HepG2 (cell line): ENCODE data around the gene PLXNA1. TPM values are rescaled to one million over a fixed set of nuclear protein-coding genes. Genes with fewer than 3 reads are reported as not detected.

Source experiments
- DNMT1 ChIP-seq: sonication (generic); formaldehyde crosslinking; IDR thresholded peaks from 2 replicates; pipeline ENCODE4 v1.5.1; 2020; ENCODE audit warnings: mild to moderate bottlenecking, missing genetic modification reagents
- FOSL1 ChIP-seq: sonication (generic); formaldehyde crosslinking; IDR thresholded peaks from 2 replicates; pipeline ENCODE4 v1.9.0; 2021; ENCODE audit warnings: missing genetic modification reagents, borderline replicate concordance
- LCORL ChIP-seq, 2 experiments: fragments of 450-650 bp in 1 of 2; sonication (generic) in 1 of 2; formaldehyde crosslinking in 1 of 2; IDR thresholded peaks; 2 replicates each; pipeline versions ENCODE4 v1.5.0 to v1.6.1; 2017 to 2020; ENCODE audit warnings: antibody characterized with exemption in 1 of 2, missing genetic modification reagents in 1 of 2
- TBX3 ChIP-seq: fragments of 450-650 bp; IDR thresholded peaks from 2 replicates; pipeline ENCODE4 v1.6.1; 2017; ENCODE audit warnings: antibody characterized with exemption, mild to moderate bottlenecking, inconsistent platforms, borderline replicate concordance
- YY1 ChIP-seq: IDR thresholded peaks from 2 replicates; pipeline ENCODE4 v1.6.1; 2011; ENCODE audit warnings: low read length, low read depth, moderate library complexity, mild to moderate bottlenecking; ENCODE audit not compliant: insufficient read depth, insufficient replicate concordance
- ZNF136 ChIP-seq: sonication (generic); formaldehyde crosslinking; IDR thresholded peaks from 2 replicates; pipeline ENCODE4 v1.8.1; 2022; ENCODE audit warnings: low read depth, mild to moderate bottlenecking, moderate library complexity, missing genetic modification reagents
- ZNF564 ChIP-seq: sonication (generic); formaldehyde crosslinking; IDR thresholded peaks from 2 replicates; pipeline ENCODE4 v1.8.1; 2023; ENCODE audit warnings: mild to moderate bottlenecking, missing genetic modification reagents
- ZNF670 ChIP-seq: sonication (generic); formaldehyde crosslinking; IDR thresholded peaks from 2 replicates; pipeline ENCODE4 v1.8.0; 2022; ENCODE audit warnings: mild to moderate bottlenecking, missing genetic modification reagents, borderline replicate concordance
- ZNF703 ChIP-seq: sonication (generic); formaldehyde crosslinking; IDR thresholded peaks from 2 replicates; pipeline ENCODE4 v1.5.1; 2020; ENCODE audit warnings: missing genetic modification reagents, mild to moderate bottlenecking, moderate library complexity, borderline replicate concordance
- ZNF724P ChIP-seq: sonication (generic); formaldehyde crosslinking; IDR thresholded peaks from 2 replicates; pipeline ENCODE4 v1.8.0; 2022; ENCODE audit warnings: missing genetic modification reagents, borderline replicate concordance
- polyA plus RNA-seq, 8 experiments: library from polyadenylated mRNA; depleted of rRNA in 3 of 8; stranded (reverse) in 7 of 8; unstranded in 1 of 8; fragments of >200 nt; fragmentation: Illumina TruSeq in 4 of 8; extraction: Trizol in 4 of 8; gene quantifications; 2 replicates each; pipeline versions ENCODE4 v1.2.1 to v1.2.3, GENCODE V29; 2011 to 2016; ENCODE audit warnings: low read depth in 4 of 8, missing spikeins in 1 of 8, mixed read lengths in 1 of 8; ENCODE audit not compliant: insufficient read depth in 1 of 8
- total RNA-seq, 5 experiments: library from RNA; depleted of rRNA; stranded (reverse); fragments of >200 nt; fragmentation: Illumina TruSeq; extraction: Trizol; gene quantifications; 2 replicates each; pipeline ENCODE4 v1.2.3, GENCODE V29; 2016; ENCODE audit warnings: low read depth in 1 of 5
- TF ChIP-seq, protein P1 (sequence below): sonication (generic); formaldehyde crosslinking; IDR thresholded peaks from 2 replicates; pipeline ENCODE4 v1.5.0; 2020; ENCODE audit warnings: mild to moderate bottlenecking, missing genetic modification reagents, borderline replicate concordance
- TF ChIP-seq, protein P2 (sequence below): sonication (generic); formaldehyde crosslinking; IDR thresholded peaks from 2 replicates; pipeline ENCODE4 v1.5.1; 2020; ENCODE audit warnings: missing genetic modification reagents, mild to moderate bottlenecking, borderline replicate concordance
- TF ChIP-seq, protein P3 (sequence below), 2 experiments: sonication (generic) in 1 of 2; formaldehyde crosslinking in 1 of 2; IDR thresholded peaks; 2 replicates each; pipeline versions ENCODE4 v1.4.0 to v1.6.1; 2018 to 2020; ENCODE audit warnings: missing genetic modification reagents in 2 of 2, borderline replicate concordance in 1 of 2, low read depth in 1 of 2, mild to moderate bottlenecking in 1 of 2, missing biosample characterization in 1 of 2

The PLXNA1 gene
- total and polyA plus RNA-seq, 2 of the 13 experiments (the other 11 are each of a cell fraction or from before 2014, with no cell fraction given), result 16.6 to 18.2 TPM

DNA sequence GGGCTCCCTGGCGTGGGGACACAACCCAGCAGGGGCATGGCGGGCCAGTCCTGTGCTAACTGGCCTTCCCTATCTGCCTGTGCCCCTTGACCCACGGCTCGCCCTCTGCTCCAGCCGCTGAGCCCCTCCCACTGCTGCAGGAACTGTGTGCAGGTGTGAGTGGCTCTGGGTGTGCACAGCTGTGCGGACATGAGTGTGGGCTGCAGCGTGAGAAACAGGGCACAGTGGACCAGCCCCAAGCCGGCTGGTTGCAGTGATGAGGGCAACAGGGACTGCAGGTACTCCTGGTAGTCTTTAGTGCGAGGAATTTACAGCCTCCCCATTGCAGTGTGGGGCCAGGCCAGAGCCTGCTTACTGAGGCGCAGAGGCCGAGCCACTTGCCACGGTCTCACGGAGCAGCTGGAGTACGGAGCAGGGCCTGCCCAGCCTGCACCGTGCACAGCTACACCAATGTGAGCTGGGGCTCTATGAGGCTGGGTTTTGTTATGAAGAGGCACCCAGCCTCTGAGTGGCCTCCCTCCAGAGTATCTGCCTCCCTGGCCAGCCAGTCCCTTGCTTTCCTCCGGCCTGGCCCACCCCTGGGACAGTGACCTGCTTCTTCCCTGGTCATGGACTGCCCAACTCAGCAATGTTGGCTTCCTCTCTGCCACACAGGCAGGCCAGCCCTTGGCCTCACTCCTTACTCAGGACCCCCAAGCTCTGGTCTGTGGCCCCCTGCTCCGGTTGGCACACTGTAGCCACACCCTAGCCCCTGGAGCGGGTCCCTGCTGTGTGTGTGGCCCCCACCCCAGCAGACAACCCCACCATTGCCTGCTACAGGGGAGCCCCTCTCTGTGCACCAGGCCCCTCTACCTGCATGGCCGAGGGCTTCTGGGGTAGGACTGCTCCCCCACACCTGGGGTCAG lies 47.8 kb downstream of the PLXNA1 start (continued):
- TF ChIP-seq, protein P1, sequence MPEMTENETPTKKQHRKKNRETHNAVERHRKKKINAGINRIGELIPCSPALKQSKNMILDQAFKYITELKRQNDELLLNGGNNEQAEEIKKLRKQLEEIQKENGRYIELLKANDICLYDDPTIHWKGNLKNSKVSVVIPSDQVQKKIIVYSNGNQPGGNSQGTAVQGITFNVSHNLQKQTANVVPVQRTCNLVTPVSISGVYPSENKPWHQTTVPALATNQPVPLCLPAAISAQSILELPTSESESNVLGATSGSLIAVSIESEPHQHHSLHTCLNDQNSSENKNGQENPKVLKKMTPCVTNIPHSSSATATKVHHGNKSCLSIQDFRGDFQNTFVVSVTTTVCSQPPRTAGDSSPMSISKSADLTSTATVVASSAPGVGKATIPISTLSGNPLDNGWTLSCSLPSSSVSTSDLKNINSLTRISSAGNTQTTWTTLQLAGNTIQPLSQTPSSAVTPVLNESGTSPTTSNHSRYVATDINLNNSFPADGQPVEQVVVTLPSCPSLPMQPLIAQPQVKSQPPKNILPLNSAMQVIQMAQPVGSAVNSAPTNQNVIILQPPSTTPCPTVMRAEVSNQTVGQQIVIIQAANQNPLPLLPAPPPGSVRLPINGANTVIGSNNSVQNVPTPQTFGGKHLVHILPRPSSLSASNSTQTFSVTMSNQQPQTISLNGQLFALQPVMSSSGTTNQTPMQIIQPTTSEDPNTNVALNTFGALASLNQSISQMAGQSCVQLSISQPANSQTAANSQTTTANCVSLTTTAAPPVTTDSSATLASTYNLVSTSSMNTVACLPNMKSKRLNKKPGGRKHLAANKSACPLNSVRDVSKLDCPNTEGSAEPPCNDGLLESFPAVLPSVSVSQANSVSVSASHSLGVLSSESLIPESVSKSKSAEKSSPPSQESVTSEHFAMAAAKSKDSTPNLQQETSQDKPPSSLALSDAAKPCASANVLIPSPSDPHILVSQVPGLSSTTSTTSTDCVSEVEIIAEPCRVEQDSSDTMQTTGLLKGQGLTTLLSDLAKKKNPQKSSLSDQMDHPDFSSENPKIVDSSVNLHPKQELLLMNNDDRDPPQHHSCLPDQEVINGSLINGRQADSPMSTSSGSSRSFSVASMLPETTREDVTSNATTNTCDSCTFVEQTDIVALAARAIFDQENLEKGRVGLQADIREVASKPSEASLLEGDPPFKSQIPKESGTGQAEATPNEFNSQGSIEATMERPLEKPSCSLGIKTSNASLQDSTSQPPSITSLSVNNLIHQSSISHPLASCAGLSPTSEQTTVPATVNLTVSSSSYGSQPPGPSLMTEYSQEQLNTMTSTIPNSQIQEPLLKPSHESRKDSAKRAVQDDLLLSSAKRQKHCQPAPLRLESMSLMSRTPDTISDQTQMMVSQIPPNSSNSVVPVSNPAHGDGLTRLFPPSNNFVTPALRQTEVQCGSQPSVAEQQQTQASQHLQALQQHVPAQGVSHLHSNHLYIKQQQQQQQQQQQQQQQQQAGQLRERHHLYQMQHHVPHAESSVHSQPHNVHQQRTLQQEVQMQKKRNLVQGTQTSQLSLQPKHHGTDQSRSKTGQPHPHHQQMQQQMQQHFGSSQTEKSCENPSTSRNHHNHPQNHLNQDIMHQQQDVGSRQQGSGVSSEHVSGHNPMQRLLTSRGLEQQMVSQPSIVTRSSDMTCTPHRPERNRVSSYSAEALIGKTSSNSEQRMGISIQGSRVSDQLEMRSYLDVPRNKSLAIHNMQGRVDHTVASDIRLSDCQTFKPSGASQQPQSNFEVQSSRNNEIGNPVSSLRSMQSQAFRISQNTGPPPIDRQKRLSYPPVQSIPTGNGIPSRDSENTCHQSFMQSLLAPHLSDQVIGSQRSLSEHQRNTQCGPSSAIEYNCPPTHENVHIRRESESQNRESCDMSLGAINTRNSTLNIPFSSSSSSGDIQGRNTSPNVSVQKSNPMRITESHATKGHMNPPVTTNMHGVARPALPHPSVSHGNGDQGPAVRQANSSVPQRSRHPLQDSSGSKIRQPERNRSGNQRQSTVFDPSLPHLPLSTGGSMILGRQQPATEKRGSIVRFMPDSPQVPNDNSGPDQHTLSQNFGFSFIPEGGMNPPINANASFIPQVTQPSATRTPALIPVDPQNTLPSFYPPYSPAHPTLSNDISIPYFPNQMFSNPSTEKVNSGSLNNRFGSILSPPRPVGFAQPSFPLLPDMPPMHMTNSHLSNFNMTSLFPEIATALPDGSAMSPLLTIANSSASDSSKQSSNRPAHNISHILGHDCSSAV (CRISPR knock-in tag), result no peak
- TF ChIP-seq YY1 (no peak), DNMT1 (no peak), ZNF703 (CRISPR knock-in tag) (no peak), ZNF724P (CRISPR knock-in tag) (no peak), ZNF564 (CRISPR knock-in tag) (no peak), TBX3 (no peak), FOSL1 (CRISPR knock-in tag) (no peak), LCORL (IDR thresholded peaks at IDR 0.05) (no peak), LCORL (CRISPR knock-in tag; IDR thresholded peaks at IDR 0.05) (no peak), ZNF136 (CRISPR knock-in tag) (no peak), ZNF670 (CRISPR knock-in tag) (no peak)
- TF ChIP-seq, protein P2, sequence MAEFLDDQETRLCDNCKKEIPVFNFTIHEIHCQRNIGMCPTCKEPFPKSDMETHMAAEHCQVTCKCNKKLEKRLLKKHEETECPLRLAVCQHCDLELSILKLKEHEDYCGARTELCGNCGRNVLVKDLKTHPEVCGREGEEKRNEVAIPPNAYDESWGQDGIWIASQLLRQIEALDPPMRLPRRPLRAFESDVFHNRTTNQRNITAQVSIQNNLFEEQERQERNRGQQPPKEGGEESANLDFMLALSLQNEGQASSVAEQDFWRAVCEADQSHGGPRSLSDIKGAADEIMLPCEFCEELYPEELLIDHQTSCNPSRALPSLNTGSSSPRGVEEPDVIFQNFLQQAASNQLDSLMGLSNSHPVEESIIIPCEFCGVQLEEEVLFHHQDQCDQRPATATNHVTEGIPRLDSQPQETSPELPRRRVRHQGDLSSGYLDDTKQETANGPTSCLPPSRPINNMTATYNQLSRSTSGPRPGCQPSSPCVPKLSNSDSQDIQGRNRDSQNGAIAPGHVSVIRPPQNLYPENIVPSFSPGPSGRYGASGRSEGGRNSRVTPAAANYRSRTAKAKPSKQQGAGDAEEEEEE, result no peak
- TF ChIP-seq, protein P3, sequence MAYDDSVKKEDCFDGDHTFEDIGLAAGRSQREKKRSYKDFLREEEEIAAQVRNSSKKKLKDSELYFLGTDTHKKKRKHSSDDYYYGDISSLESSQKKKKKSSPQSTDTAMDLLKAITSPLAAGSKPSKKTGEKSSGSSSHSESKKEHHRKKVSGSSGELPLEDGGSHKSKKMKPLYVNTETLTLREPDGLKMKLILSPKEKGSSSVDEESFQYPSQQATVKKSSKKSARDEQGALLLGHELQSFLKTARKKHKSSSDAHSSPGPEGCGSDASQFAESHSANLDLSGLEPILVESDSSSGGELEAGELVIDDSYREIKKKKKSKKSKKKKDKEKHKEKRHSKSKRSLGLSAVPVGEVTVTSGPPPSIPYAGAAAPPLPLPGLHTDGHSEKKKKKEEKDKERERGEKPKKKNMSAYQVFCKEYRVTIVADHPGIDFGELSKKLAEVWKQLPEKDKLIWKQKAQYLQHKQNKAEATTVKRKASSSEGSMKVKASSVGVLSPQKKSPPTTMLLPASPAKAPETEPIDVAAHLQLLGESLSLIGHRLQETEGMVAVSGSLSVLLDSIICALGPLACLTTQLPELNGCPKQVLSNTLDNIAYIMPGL (CRISPR knock-in tag; IDR thresholded peaks at IDR 0.05; ENCODE audit: borderline replicate concordance in 1 of 2, low read depth in 1 of 2), result no peak
